H9 (cell line): Measurements from ENCODE around the gene MIPOL1. TPM values are rescaled to one million over a fixed set of nuclear protein-coding genes. Genes with fewer than 3 reads are reported as not detected.

Experiments used
- DNase-seq: peaks from one replicate; pipeline ENCODE4 v3.0.0-alpha.2; 2017
- H2AFZ ChIP-seq: one replicate; pipeline ENCODE4 v1.6.1; 2013; ENCODE audit warnings: mild to moderate bottlenecking, low read length, control low read depth, moderate library complexity
- H2AK5ac ChIP-seq: 2 replicates; pipeline ENCODE4 v1.6.1; 2013; ENCODE audit warnings: low read length, control low read depth, mixed read lengths; ENCODE audit not compliant: insufficient read length
- H2BK120ac ChIP-seq: one replicate; pipeline ENCODE4 v1.6.1; 2013; ENCODE audit warnings: low read depth, mild to moderate bottlenecking, low read length, control low read depth, inconsistent platforms; ENCODE audit not compliant: poor library complexity, severe bottlenecking
- H2BK12ac ChIP-seq: 2 replicates; pipeline ENCODE4 v1.6.1; 2013; ENCODE audit warnings: low read length, control low read depth, mixed read lengths, low read depth; ENCODE audit not compliant: insufficient read length
- H2BK15ac ChIP-seq: 2 replicates; pipeline ENCODE4 v1.6.1; 2013; ENCODE audit warnings: low read depth, low read length, control low read depth
- H2BK20ac ChIP-seq: one replicate; pipeline ENCODE4 v1.6.1; 2013; ENCODE audit warnings: low read depth, mild to moderate bottlenecking, low read length, control low read depth, inconsistent platforms; ENCODE audit not compliant: poor library complexity, severe bottlenecking
- H2BK5ac ChIP-seq: 2 replicates; pipeline ENCODE4 v1.6.1; 2013; ENCODE audit warnings: low read length, control low read depth, mixed read lengths; ENCODE audit not compliant: insufficient read length
- H3K14ac ChIP-seq: 2 replicates; pipeline ENCODE4 v1.6.1; 2013; ENCODE audit warnings: low read length, control low read depth; ENCODE audit not compliant: insufficient read depth
- H3K18ac ChIP-seq: 2 replicates; pipeline ENCODE4 v1.6.1; 2013; ENCODE audit warnings: low read depth, mild to moderate bottlenecking, mixed read lengths, low read length, control low read depth; ENCODE audit not compliant: insufficient read length
- H3K23ac ChIP-seq: 2 replicates; pipeline ENCODE4 v1.6.1; 2013; ENCODE audit warnings: low read length, control low read depth, mixed read lengths, low read depth; ENCODE audit not compliant: insufficient read length
- H3K23me2 ChIP-seq: 2 replicates; pipeline ENCODE4 v1.6.1; 2013; ENCODE audit warnings: low read depth, mild to moderate bottlenecking, mixed read lengths, low read length, control low read depth; ENCODE audit not compliant: insufficient read length, poor library complexity, severe bottlenecking
- H3K27ac ChIP-seq: 2 replicates; pipeline ENCODE4 v1.5.1; 2013; ENCODE audit warnings: low read length, control low read depth, mixed read lengths, low read depth; ENCODE audit not compliant: insufficient read length
- H3K27me3 ChIP-seq: 2 replicates; pipeline ENCODE4 v1.6.1; 2013; ENCODE audit warnings: low read length, control low read depth, inconsistent platforms; ENCODE audit not compliant: insufficient read depth
- H3K4ac ChIP-seq: 2 replicates; pipeline ENCODE4 v1.6.1; 2013; ENCODE audit warnings: low read depth, mild to moderate bottlenecking, control low read depth, inconsistent platforms, low read length, moderate library complexity
- H3K4me1 ChIP-seq: 2 replicates; pipeline ENCODE4 v1.6.1; 2013; ENCODE audit warnings: low read length, control low read depth, inconsistent platforms; ENCODE audit not compliant: insufficient read depth
- H3K4me2 ChIP-seq: 2 replicates; pipeline ENCODE4 v1.6.1; 2013; ENCODE audit warnings: low read length, control low read depth, mixed read lengths; ENCODE audit not compliant: insufficient read length, insufficient read depth
- H3K56ac ChIP-seq: 2 replicates; pipeline ENCODE4 v1.6.1; 2013; ENCODE audit warnings: low read depth, mild to moderate bottlenecking, mixed read lengths, low read length, control low read depth; ENCODE audit not compliant: insufficient read length
- H3K79me1 ChIP-seq: 2 replicates; pipeline ENCODE4 v1.6.1; 2013; ENCODE audit warnings: low read depth, mild to moderate bottlenecking, moderate library complexity, low read length, control low read depth, inconsistent platforms; ENCODE audit not compliant: insufficient read depth, poor library complexity, severe bottlenecking
- H3K79me2 ChIP-seq: 2 replicates; pipeline ENCODE4 v1.6.1; 2013; ENCODE audit warnings: low read length, control low read depth, inconsistent platforms; ENCODE audit not compliant: insufficient read depth
- H3K9ac ChIP-seq: 2 replicates; pipeline ENCODE4 v1.6.1; 2013; ENCODE audit warnings: low read length, control low read depth, mixed read lengths; ENCODE audit not compliant: insufficient read length; ENCODE audit errors: extremely low read depth
- H3K9me3 ChIP-seq: one replicate; pipeline ENCODE4 v1.6.1; 2013; ENCODE audit warnings: low read depth, low read length, inconsistent platforms; ENCODE audit not compliant: control insufficient read depth
- H3T11ph ChIP-seq: one replicate; pipeline ENCODE4 v1.6.1; 2013; ENCODE audit warnings: mild to moderate bottlenecking, low read length, control low read depth, inconsistent platforms
- H4K20me1 ChIP-seq: one replicate; pipeline ENCODE4 v1.6.1; 2013; ENCODE audit not compliant: control insufficient read depth, insufficient read length, insufficient read depth
- H4K5ac ChIP-seq: 2 replicates; pipeline ENCODE4 v1.6.1; 2013; ENCODE audit warnings: low read depth, mild to moderate bottlenecking, mixed read lengths, low read length, control low read depth; ENCODE audit not compliant: insufficient read length
- H4K8ac ChIP-seq: replicated peaks from 2 replicates; pipeline ENCODE4 v1.6.1; 2013; ENCODE audit warnings: low read length, control low read depth, mixed read lengths, low read depth; ENCODE audit not compliant: insufficient read length
- H4K91ac ChIP-seq: 2 replicates; pipeline ENCODE4 v1.6.1; 2013; ENCODE audit warnings: low read depth, mild to moderate bottlenecking, moderate library complexity, mixed read lengths, low read length, control low read depth; ENCODE audit not compliant: insufficient read length
- H3K27ac Mint-ChIP-seq, 3 experiments: 2 replicates in 2 of 3; 3 replicates in 1 of 3; pipeline ENCODE4 v1.8.0; 2020 to 2021; ENCODE audit warnings: mixed read lengths in 3 of 3, mild to moderate bottlenecking in 1 of 3, moderate library complexity in 1 of 3
- H3K27me3 Mint-ChIP-seq: 2 replicates; pipeline ENCODE4 v1.8.0; 2021; ENCODE audit warnings: low read depth, mild to moderate bottlenecking, moderate library complexity, mixed read lengths
- H3K36me3 Mint-ChIP-seq, 3 experiments: 2 replicates in 2 of 3; 3 replicates in 1 of 3; pipeline ENCODE4 v1.8.0; 2020 to 2021; ENCODE audit warnings: low read depth in 3 of 3, mixed read lengths in 3 of 3; ENCODE audit not compliant: insufficient read depth in 1 of 3
- H3K4me1 Mint-ChIP-seq, 2 experiments: 2 replicates each; pipeline ENCODE4 v1.8.0; 2020; ENCODE audit warnings: mixed read lengths in 2 of 2
- H3K4me3 Mint-ChIP-seq, 2 experiments: 2 replicates in 1 of 2; 3 replicates in 1 of 2; pipeline ENCODE4 v1.8.0; 2020 to 2021; ENCODE audit warnings: mild to moderate bottlenecking in 2 of 2, mixed read lengths in 2 of 2, moderate library complexity in 1 of 2
- H3K9me3 Mint-ChIP-seq, 2 experiments: 2 replicates in 1 of 2; 3 replicates in 1 of 2; pipeline ENCODE4 v1.8.0; 2020; ENCODE audit warnings: mild to moderate bottlenecking in 2 of 2, mixed read lengths in 2 of 2, moderate library complexity in 1 of 2
- WGBS: extraction: QIAGEN DNeasy Blood & Tissue Kit; methylation state at CpG from one replicate; pipeline ENCODE4 v1.1.7; 2013; ENCODE audit warnings: missing lambda C conversion rate, low lambda C conversion rate, mixed read lengths; ENCODE audit not compliant: insufficient read length; ENCODE audit errors: extremely low coverage; 5-methylcytosine and 5-hydroxymethylcytosine counted together
- total RNA-seq: library from RNA; stranded (reverse); gene quantifications from 2 replicates; pipeline ENCODE4 v1.2.1, GENCODE V29; 2021
- TF ChIP-seq, protein P1 (sequence below): fragments of 200-600 bp; sonication (generic); conservative IDR thresholded peaks from 3 replicates; pipeline ENCODE4 v1.8.0; 2021; ENCODE audit warnings: antibody characterized with exemption, mild to moderate bottlenecking

Gene MIPOL1
- total RNA-seq, 1 experiment from 2014 or later: 15.6 TPM

DNA sequence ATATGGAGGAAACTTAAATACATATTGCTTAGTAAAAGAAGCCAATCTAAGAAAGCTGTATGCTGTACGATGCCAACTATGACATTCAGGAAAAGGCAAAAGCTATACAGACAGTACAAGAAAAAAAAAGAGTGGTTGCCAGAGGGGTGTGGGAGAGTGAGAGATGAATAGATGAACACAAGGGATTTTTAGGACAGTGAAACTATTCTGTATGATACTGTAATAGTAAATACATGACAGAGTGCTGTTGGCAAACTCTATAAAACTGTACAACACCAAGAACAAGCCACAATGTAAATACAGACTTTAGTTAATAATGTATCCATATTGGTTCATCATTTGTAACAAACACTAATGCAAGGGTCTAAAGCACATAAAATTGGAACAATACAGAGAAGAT is 10.9 kb upstream of the MIPOL1 start:
- no peak overlapping the region for H3K27ac ChIP-seq
- no CpG with 5 or more reads among the region's 1 CpG for WGBS
- H3K9me3 ChIP-seq: no peaks in the 10 kb centered on the region
- no peak overlapping the region for H3K4me2 ChIP-seq
- no peak overlapping the region for H3K4ac ChIP-seq
- no peak overlapping the region for H3K23ac ChIP-seq
- H4K20me1 ChIP-seq: no peaks in the 10 kb centered on the region
- H4K5ac ChIP-seq: no peak overlapping the region
- Mint-ChIP-seq H3K36me3 (no peaks in the 10 kb centered on the region), H3K9me3 (peaks cover 0 to 3% of the 10 kb centered on the region in 2 experiments; a peak in 2 of 5 replicates), H3K4me3 (no peak overlapping the region), H3K27me3 (peaks cover 21% of the 10 kb centered on the region), H3K4me1 (peaks cover 8 to 9% of the 10 kb centered on the region in 2 experiments; a peak in 3 of 4 replicates), H3K27ac (no peak overlapping the region)
- no peaks in the 10 kb centered on the region for H3K23me2 ChIP-seq
- H2AK5ac ChIP-seq: no peak overlapping the region
- H3K79me1 ChIP-seq: no peaks in the 10 kb centered on the region
- H3T11ph ChIP-seq: no peak overlapping the region
- DNase-seq: no peak
- no peaks in the 10 kb centered on the region for H3K4me1 ChIP-seq
- H2BK120ac ChIP-seq: no peak overlapping the region
- TF ChIP-seq, protein P1, sequence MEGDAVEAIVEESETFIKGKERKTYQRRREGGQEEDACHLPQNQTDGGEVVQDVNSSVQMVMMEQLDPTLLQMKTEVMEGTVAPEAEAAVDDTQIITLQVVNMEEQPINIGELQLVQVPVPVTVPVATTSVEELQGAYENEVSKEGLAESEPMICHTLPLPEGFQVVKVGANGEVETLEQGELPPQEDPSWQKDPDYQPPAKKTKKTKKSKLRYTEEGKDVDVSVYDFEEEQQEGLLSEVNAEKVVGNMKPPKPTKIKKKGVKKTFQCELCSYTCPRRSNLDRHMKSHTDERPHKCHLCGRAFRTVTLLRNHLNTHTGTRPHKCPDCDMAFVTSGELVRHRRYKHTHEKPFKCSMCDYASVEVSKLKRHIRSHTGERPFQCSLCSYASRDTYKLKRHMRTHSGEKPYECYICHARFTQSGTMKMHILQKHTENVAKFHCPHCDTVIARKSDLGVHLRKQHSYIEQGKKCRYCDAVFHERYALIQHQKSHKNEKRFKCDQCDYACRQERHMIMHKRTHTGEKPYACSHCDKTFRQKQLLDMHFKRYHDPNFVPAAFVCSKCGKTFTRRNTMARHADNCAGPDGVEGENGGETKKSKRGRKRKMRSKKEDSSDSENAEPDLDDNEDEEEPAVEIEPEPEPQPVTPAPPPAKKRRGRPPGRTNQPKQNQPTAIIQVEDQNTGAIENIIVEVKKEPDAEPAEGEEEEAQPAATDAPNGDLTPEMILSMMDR: no peak
- H4K8ac ChIP-seq: no peak overlapping the region
- H2BK15ac ChIP-seq: no peak overlapping the region
- H3K9ac ChIP-seq: no peak overlapping the region
- H4K91ac ChIP-seq: no peak overlapping the region
- H3K56ac ChIP-seq: no peak overlapping the region
- H2BK20ac ChIP-seq: no peak overlapping the region
- no peak overlapping the region for H2BK5ac ChIP-seq
- no peak overlapping the region for H3K18ac ChIP-seq
- no peaks in the 10 kb centered on the region for H3K79me2 ChIP-seq
- no peaks in the 10 kb centered on the region for H3K27me3 ChIP-seq
- H3K14ac ChIP-seq: no peak overlapping the region
- no peak overlapping the region for H2BK12ac ChIP-seq
- H2AFZ ChIP-seq: no peak overlapping the region
